ENCODE results near the gene SNX25.

The SNX25 gene

GRCh38 chr4:185259719-185260118, 50.3 kb downstream of the SNX25 start:
- DNase-seq (ENCODE audit: low spot score): no peak

DNA sequence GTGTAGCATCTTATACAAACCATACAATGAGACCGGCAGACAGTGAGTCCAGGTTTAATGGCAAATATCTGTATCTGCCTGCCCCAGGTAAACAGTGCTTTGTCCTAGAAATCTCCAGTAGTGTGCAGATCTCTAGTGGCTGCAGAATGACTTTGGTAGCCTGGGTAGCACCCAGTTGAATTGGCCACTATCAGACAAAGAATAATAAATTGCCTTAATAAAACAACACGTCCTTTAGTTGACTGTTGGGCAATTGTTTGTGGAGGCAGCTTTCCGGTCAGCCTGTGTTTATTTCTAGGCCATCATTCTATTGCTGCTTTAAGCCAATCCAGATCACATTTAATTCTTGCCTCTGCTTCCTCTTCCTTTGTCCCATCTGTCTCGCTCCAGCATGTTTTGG, 52.5 kb downstream of the SNX25 start:
- DNase-seq (ENCODE audit: low spot score): no peak

DNA sequence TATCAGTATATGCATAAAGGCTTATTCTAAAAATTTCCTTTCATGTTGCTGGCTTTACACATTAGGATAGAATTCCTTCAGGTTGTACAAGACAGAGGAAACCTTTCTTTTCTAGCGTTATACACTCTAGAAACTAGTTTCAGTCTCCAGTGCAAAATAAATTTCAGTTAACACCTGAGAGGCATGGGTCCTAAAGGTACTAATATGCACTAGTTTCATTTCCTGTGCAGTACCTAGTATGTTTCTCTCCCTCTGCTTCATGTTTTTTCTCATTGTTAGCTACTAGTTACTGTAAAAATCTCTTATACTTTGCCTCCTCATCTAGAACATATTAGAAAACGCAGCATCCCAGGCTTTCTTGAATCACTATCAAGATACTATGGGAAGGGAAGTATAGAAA, 54.0 kb downstream of the SNX25 start:
- DNase-seq (ENCODE audit: low spot score): no peak

DNA sequence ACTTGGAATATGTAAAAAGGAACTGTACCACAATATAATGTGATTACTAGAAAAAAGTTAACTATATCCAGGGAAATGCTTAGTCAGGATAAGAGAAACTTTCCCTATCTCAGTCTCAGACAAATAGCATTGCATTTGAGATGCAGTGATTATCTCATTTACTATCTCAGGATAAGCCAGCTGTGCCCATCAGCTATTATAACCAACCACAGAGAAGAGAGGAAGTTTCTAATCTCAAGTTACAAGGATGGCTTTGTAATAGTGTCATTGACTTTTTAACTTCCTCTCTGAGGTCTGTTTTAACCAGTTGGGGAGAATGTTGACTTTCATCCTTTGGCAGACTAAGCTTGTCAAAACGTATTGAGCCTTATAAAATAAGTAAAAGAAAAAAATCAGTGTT, 56.5 kb downstream of the SNX25 start:
- DNase-seq (ENCODE audit: low spot score): no peak

- DNase-seq (ENCODE audit: low spot score): no peak
Observed at GRCh38 chr4:185269286-185269685, 59.9 kb downstream of the SNX25 start.

GRCh38 chr4:185270037-185270436, 60.6 kb downstream of the SNX25 start:
- no peak for DNase-seq (ENCODE audit: low spot score)

DNA sequence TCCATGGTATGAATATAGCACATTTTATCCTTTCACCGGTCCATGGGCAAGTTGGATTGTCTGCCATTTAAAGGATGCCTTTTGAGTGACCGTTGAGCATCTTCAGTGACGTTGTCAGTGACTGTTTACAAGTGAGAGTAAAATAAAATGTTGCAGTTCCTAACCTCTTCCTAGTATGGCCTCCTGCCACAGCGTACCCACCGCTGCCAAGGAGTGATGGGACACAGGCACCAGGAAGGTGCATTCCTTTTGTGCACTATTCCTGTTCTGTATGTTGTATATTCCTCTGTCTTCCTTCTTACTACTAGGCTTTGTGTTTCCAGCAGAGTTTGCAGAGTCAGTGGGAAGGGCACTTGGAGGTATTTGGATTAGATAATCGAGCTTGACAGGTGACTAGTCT, 61.5 kb downstream of the SNX25 start:
- no peak for DNase-seq (ENCODE audit: low spot score)

GRCh38 chr4:185272245-185272644, 62.8 kb downstream of the SNX25 start:
- no peak for DNase-seq (ENCODE audit: low spot score)

- DNase-seq (ENCODE audit: low spot score): no peak
Observed at GRCh38 chr4:185275501-185275900, 66.1 kb downstream of the SNX25 start.

DNA sequence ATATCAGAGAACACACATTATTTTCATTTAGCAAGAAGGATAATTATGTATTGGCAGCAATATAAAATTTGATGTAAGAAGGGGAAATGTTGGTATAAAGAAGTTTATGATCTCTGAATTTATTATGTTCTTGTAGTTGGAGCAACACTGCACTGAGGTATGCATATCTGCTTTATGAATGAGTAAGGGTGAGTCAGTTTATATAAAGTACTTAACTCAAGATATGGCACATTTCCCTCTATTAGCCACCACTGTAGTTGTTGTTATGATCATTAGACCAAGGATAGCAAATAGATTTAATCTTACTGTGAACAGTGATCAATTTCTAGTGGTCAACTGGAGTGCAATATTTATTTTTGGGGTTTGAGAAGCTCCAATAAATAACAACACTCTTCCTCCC, 66.6 kb downstream of the SNX25 start:
- DNase-seq (ENCODE audit: low spot score): no peak

- DNase-seq (ENCODE audit: low spot score): no peak
Observed at GRCh38 chr4:185278716-185279115, 69.3 kb downstream of the SNX25 start.

DNA sequence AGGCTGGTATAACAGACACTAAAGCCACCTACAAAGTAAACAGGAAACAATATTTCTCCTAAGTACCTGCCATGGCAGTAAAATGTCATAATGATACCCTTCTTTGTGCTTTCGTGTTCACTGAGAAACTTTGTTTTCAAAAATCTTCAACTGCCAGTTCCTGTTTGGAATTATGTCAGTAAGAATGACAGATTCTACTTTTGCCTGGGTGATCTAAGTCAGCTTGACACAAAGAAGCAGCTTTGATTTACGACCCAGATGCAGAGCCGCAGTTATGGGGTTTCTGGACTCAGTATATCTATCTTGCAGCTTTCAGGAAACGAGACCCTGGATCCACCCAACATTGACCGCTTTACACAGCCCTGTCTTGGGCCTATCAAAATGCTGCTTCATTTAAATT, 71.2 kb downstream of the SNX25 start:
- peak; percentile 1 for DNase-seq (ENCODE audit: low spot score)

DNA sequence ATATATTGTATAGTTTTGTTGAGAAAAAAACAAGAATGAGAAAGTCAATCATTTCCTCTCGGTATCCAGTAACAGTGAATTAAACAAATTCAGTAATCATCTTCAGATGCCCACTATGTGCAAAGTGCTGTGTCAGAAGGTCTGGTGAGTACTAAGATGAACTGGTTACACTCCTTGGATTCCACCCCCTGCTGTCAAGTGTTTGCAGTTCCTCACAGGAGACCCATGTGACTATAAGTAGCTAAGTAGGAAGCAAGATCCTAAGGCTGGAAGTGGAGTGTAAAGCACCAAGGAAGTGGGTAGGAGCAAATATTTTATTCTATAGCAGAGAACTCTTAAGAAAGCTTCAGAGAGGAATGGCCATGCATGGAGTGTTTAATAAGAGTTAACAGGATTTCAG, 73.6 kb downstream of the SNX25 start:
- DNase-seq (ENCODE audit: low spot score): no peak

- no peak for DNase-seq (ENCODE audit: low spot score)
Observed at GRCh38 chr4:185283723-185284122, 74.3 kb downstream of the SNX25 start.

GRCh38 chr4:185285632-185286393, 76.4 kb downstream of the SNX25 start:
- no peak for DNase-seq (ENCODE audit: low spot score)

- no peak for DNase-seq (ENCODE audit: low spot score)
Observed at GRCh38 chr4:185286571-185286970, 77.2 kb downstream of the SNX25 start.

DNA sequence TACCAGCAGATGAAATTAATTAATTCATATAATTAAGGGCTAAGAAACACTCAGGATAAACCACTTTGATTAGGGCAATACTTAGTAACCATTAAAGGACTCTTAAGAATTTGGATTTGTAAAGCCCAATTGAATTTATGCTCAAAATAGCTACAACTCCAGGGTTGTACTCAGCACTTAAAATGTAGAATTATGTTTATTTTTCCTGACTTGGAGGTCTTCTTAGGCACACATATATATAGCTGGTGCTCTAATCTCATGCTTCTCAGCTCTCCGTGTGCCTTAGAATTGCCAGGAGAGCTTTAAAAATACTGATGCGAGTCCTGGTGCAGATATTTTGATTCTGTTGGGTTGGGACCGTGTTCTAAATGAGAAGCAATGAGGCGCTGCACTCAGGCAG, 77.6 kb downstream of the SNX25 start:
- DNase-seq (ENCODE audit: low spot score): no peak

DNA sequence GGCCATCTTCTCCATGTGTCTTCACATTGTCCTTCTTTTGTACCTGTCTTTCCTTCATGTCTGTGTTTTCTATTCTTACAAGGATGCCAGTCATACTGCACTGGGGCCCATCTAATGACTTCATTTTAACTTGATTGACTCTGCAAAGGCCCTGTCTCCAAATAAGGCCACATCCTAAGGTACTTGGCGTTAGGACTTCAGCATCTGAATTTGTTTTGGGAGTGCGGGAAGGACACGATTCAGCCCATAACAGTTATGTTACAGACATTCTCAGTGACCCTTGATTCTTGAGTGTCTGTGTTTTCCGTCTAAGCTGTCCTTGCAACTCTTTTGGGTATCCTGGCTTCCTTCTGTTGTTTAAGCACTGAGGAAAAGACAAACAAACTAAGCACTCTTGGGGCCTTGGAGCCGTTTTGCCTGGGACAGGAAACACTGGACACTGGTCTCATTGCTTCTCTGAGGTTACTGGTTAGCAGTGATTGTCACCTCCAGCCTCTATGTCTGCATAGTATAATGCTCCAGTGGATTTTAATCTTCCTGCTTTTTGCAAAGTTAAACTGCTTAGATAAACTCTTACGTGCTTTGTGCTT, 80.7 kb downstream of the SNX25 start:
- no peak for DNase-seq (ENCODE audit: low spot score)

GRCh38 chr4:185290656-185291055, 81.3 kb downstream of the SNX25 start:
- no peak for DNase-seq (ENCODE audit: low spot score)

GRCh38 chr4:185293202-185293601, 83.8 kb downstream of the SNX25 start:
- DNase-seq (ENCODE audit: low spot score): no peak

GRCh38 chr4:185296665-185297460, 87.5 kb downstream of the SNX25 start:
- DNase-seq (ENCODE audit: low spot score): no peak

GRCh38 chr4:185298728-185299430, 89.5 kb downstream of the SNX25 start:
- no peak for DNase-seq (ENCODE audit: low spot score)
